Karpas-422 (cell line): ENCODE measurements around the gene FAM163B. TPM values are rescaled to one million over a fixed set of nuclear protein-coding genes. Genes with fewer than 3 reads are reported as not detected.

ENCODE experiments used
- DNase-seq: peaks from one replicate; pipeline ENCODE4 v3.0.0-alpha.2; 2015
- H2AFZ ChIP-seq: fragments of 200-600 bp; sonication (generic); 2 replicates; pipeline ENCODE4 v1.6.1; 2014; ENCODE audit warnings: antibody characterized with exemption, low read length, mixed read lengths
- H3K27ac ChIP-seq: fragments of 200-600 bp; sonication (generic); 2 replicates; pipeline ENCODE4 v1.5.1; 2014; ENCODE audit warnings: mild to moderate bottlenecking, low read length, moderate library complexity
- H3K27me3 ChIP-seq: fragments of 200-600 bp; sonication (generic); 2 replicates; pipeline ENCODE4 v1.6.1; 2014; ENCODE audit warnings: low read length, mixed read lengths
- H3K36me3 ChIP-seq: fragments of 200-600 bp; sonication (generic); 2 replicates; pipeline ENCODE4 v1.6.1; 2014; ENCODE audit warnings: low read length, mixed read lengths; ENCODE audit not compliant: insufficient read depth
- H3K4me1 ChIP-seq: fragments of 200-600 bp; sonication (generic); 2 replicates; pipeline ENCODE4 v1.6.1; 2014; ENCODE audit warnings: mild to moderate bottlenecking, low read length, mixed read lengths
- H3K4me2 ChIP-seq: fragments of 200-600 bp; sonication (generic); 2 replicates; pipeline ENCODE4 v1.6.1; 2014; ENCODE audit warnings: low read length, low read depth, mild to moderate bottlenecking; ENCODE audit not compliant: poor library complexity, severe bottlenecking
- H3K4me3 ChIP-seq: fragments of 200-600 bp; sonication (generic); 2 replicates; pipeline ENCODE4 v1.5.1; 2014; ENCODE audit warnings: mild to moderate bottlenecking, antibody characterized with exemption, low read length, mixed read lengths
- H3K79me2 ChIP-seq: fragments of 200-600 bp; sonication (generic); 2 replicates; pipeline ENCODE4 v1.6.1; 2014; ENCODE audit warnings: mild to moderate bottlenecking, low read length, mixed read lengths
- H3K9ac ChIP-seq: fragments of 200-600 bp; sonication (generic); 2 replicates; pipeline ENCODE4 v1.6.0; 2014; ENCODE audit warnings: low read length
- H3K9me2 ChIP-seq: fragments of 200-600 bp; sonication (generic), shearing (Covaris generic); replicated peaks from 2 replicates; pipeline ENCODE4 v1.6.0; 2014; ENCODE audit warnings: mild to moderate bottlenecking, low read length, moderate library complexity; ENCODE audit not compliant: insufficient read depth
- H3K9me3 ChIP-seq: fragments of 300-700, 200-600 bp; sonication (generic); 2 replicates; pipeline ENCODE4 v1.6.1; 2014; ENCODE audit warnings: low read length, mixed read lengths
- H4K20me1 ChIP-seq: fragments of 200-600 bp; sonication (generic); 2 replicates; pipeline ENCODE4 v1.6.1; 2014; ENCODE audit warnings: mild to moderate bottlenecking, antibody characterized with exemption, low read length, low read depth; ENCODE audit not compliant: insufficient read depth
- total RNA-seq: library from RNA; depleted of rRNA; stranded (reverse); fragments of >200 nt; shearing (Covaris generic); gene quantifications from 2 replicates; pipeline ENCODE4 v1.2.3, GENCODE V29; 2014; ENCODE audit warnings: low replicate concordance

The FAM163B gene
- total RNA-seq, 1 experiment from 2014 or later: not detected

DNA sequence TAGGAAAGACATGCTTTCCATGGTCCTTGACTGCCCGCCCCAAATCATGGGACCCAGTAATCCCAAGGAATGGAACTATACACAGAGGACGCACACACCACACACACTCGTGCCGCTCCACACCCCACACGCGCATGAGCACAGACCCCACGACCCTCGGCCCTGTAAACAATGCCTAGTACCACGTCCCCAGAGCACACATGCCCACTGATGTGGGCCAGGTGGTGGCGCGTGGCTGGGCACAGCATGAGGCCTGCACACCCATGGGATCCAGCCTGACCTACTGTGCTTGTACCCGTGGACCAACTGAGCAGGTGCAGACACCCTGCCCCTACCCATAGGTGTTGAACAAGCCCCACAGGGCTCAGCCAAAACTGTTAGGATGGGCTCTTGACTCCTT, 27.7 kb upstream of the FAM163B start:
- Histone ChIP-seq H3K9me3 (no peaks in the 10 kb centered on the region), H3K4me2 (no peak overlapping the region), H3K9ac (no peak overlapping the region)

GRCh38 chr9:133635533-133636531, 26.6 kb upstream of the FAM163B start, which contains the start of gene DBH:
TSS of gene DBH (plus strand) at chr9:133636363. CDS start at chr9:133636372, 9 bp downstream.
- Histone ChIP-seq H3K4me2 (no peak within 1 kb of the TSS), H3K27ac (no peak within 1 kb of the TSS), H3K79me2 (no peaks in the 10 kb centered on the region), H3K9me3 (no peaks in the 10 kb centered on the region), H4K20me1 (0 out of 2 replicates have a peak, but pooled peaks cover 3% of the 10 kb centered on the region), H3K4me3 (no peak within 1 kb of the TSS), H3K36me3 (no peaks in the 10 kb centered on the region), H3K4me1 (no peaks in the 10 kb centered on the region), H2AFZ (no peak within 1 kb of the TSS), H3K27me3 (no peaks in the 10 kb centered on the region), H3K9me2 (no peaks in the 10 kb centered on the region), H3K9ac (no peak within 1 kb of the TSS)
- no peak for DNase-seq

More for the DNA sequence above, 27.7 kb upstream of the FAM163B start:
- no peaks in the 10 kb centered on the region for H3K9me2 ChIP-seq
- H3K79me2 ChIP-seq: no peaks in the 10 kb centered on the region
- H3K27me3 ChIP-seq: no peaks in the 10 kb centered on the region
- no peak overlapping the region for H3K27ac ChIP-seq
- H3K4me1 ChIP-seq: no peaks in the 10 kb centered on the region
- H3K36me3 ChIP-seq: no peaks in the 10 kb centered on the region
- H4K20me1 ChIP-seq: 0 out of 2 replicates have a peak, but pooled peaks cover 3% of the 10 kb centered on the region
- no peak overlapping the region for H2AFZ ChIP-seq
- no peak overlapping the region for H3K4me3 ChIP-seq
- no peak for DNase-seq

DNA sequence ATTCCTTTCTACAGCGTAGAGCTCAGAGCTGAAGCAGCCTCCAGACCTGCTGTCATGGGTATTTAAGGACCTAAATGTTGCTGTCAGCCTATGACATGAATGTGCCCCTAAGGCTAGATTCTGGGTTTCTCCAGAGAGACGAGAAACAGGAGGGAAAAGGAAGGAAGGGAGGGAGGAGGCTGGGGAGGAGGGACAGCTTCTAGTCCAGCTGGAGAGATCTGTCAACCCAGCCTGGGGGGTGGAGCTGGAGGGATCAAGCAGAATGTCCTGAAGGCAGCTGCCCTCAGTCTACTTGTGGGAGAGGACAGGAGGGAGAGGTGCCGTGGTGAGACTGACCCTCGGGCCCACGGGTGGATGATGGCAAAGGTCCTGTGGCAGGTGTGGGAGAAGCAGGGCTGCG, 25.9 kb upstream of the FAM163B start:
- Histone ChIP-seq H4K20me1 (0 out of 2 replicates have a peak, but pooled peaks cover under 1% of the 10 kb centered on the region), H3K9ac (no peak overlapping the region), H3K79me2 (no peaks in the 10 kb centered on the region), H3K9me2 (no peaks in the 10 kb centered on the region), H3K27me3 (no peaks in the 10 kb centered on the region), H3K27ac (no peak overlapping the region), H3K4me1 (no peaks in the 10 kb centered on the region), H3K4me3 (no peak overlapping the region), H3K9me3 (no peaks in the 10 kb centered on the region), H3K36me3 (no peaks in the 10 kb centered on the region), H3K4me2 (no peak overlapping the region), H2AFZ (no peak overlapping the region)
- no peak for DNase-seq

DNA sequence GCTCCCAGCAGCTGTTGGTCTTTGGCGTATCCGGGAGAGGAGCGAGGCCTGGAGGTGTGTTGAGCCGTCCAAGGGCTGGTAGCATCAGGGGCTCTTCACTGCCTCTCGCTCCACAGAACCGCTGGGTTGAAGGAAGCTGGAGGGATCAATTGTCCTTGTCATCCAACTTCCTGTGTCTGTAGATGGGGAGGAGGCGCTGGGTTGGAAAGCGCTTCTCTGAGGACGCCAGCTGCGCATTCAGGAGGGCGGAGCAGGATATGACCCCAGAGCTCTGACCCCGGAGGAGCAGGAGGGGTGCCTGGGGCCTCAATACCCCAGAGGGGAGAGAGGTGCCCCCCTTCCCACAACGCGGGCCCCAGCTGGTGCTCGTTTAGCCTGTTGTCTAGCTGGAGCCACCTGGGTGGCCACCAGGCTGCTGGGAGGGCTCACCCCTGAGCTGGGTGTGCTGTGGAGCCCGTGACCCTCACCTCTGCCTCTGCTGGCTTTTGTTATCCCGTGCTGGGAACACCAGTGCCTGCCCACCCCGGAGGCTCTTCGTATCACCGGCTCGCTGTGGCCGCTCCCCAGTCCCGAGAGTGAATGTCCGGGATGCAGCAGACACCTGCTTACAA, 25.0 kb upstream of the FAM163B start:
- no peak overlapping the region for H2AFZ ChIP-seq
- no peak overlapping the region for H3K27ac ChIP-seq
- no peaks in the 10 kb centered on the region for H3K27me3 ChIP-seq
- H3K9ac ChIP-seq: no peak overlapping the region
- H4K20me1 ChIP-seq: no peaks in the 10 kb centered on the region
- no peak for DNase-seq
- H3K9me3 ChIP-seq: no peaks in the 10 kb centered on the region
- H3K4me2 ChIP-seq: no peak overlapping the region
- H3K9me2 ChIP-seq: no peaks in the 10 kb centered on the region
- H3K4me3 ChIP-seq: no peak overlapping the region
- no peaks in the 10 kb centered on the region for H3K36me3 ChIP-seq
- no peaks in the 10 kb centered on the region for H3K79me2 ChIP-seq
- no peaks in the 10 kb centered on the region for H3K4me1 ChIP-seq

DNA sequence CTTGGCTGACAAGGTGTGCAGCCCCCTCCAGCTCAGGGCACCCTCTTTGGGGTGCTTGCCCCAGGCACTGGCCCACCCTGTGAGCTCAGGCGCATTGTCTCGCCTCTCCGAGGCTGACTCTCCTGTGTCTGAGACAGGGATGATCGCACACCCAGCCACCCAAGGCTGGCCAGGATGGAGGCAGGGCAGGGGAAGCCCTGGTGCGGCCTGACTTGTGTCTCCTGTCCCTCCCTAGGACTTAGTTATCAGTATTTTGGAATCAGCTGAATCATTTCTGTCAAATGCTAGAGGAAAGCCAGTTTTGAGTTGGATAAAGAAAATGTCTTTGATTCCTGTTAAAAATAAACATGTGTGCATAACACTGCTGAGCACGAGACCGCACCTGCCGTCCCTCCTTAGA, 24.5 kb upstream of the FAM163B start:
- H3K9ac ChIP-seq: no peak overlapping the region
- no peak overlapping the region for H3K4me2 ChIP-seq
- no peaks in the 10 kb centered on the region for H3K36me3 ChIP-seq
- H2AFZ ChIP-seq: no peak overlapping the region
- no peaks in the 10 kb centered on the region for H3K9me2 ChIP-seq
- no peak for DNase-seq
- H4K20me1 ChIP-seq: no peaks in the 10 kb centered on the region
- no peaks in the 10 kb centered on the region for H3K9me3 ChIP-seq
- no peak overlapping the region for H3K4me3 ChIP-seq
- no peak overlapping the region for H3K27ac ChIP-seq
- H3K79me2 ChIP-seq: no peaks in the 10 kb centered on the region
- no peaks in the 10 kb centered on the region for H3K4me1 ChIP-seq
- H3K27me3 ChIP-seq: no peaks in the 10 kb centered on the region

GRCh38 chr9:133632806-133633680, 23.9 kb upstream of the FAM163B start:
- Histone ChIP-seq H3K27me3 (no peaks in the 10 kb centered on the region), H3K4me1 (no peaks in the 10 kb centered on the region), H4K20me1 (no peaks in the 10 kb centered on the region), H3K4me2 (no peak overlapping the region), H3K9me2 (no peaks in the 10 kb centered on the region), H2AFZ (no peak overlapping the region), H3K4me3 (no peak overlapping the region), H3K79me2 (no peaks in the 10 kb centered on the region), H3K36me3 (no peaks in the 10 kb centered on the region), H3K9me3 (no peaks in the 10 kb centered on the region), H3K9ac (no peak overlapping the region), H3K27ac (no peak overlapping the region)
- no peak for DNase-seq

DNA sequence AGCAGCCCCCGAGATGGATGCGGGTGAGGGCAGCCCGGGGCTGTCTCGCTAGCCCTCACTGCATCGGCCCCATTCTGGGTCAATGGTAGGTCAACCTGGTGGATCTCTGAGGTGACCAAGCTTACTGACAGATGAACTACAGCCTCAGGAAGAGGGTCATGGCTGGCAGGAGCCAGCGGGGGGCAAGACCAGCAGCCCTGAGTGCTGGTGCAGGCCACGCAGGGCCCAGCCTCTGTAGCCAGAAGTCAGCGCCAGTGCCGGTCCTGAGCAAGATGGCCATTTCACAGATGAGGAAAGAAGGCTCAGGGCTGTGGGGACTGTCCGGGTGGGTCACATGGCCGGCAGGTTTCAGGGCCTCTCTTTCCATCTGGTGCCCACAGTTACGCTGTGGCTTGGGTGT, 21.9 kb upstream of the FAM163B start:
- H3K36me3 ChIP-seq: no peaks in the 10 kb centered on the region
- H3K9ac ChIP-seq: no peak overlapping the region

More for the DNA sequence above, 21.9 kb upstream of the FAM163B start:
- Histone ChIP-seq H3K27ac (no peak overlapping the region), H3K79me2 (no peaks in the 10 kb centered on the region), H3K9me3 (no peaks in the 10 kb centered on the region), H2AFZ (no peak overlapping the region), H3K4me1 (no peaks in the 10 kb centered on the region), H3K27me3 (no peaks in the 10 kb centered on the region), H4K20me1 (no peaks in the 10 kb centered on the region), H3K4me2 (no peak overlapping the region), H3K9me2 (no peaks in the 10 kb centered on the region), H3K4me3 (no peak overlapping the region)
- DNase-seq: no peak
